GM08714 (cell line): Measurements from ENCODE around the gene MARK3.

Experiments used
- H3K4me3 ChIP-seq: fragments of 200-500 bp; sonication (Bioruptor generic); 2 replicates; pipeline ENCODE4 v1.5.1; 2014; ENCODE audit warnings: mild to moderate bottlenecking, low read length, inconsistent platforms
- ZNF274 ChIP-seq: IDR thresholded peaks from 2 replicates; pipeline ENCODE4 v1.6.1; 2012; ENCODE audit warnings: mild to moderate bottlenecking, low read depth, low read length

The MARK3 gene

DNA sequence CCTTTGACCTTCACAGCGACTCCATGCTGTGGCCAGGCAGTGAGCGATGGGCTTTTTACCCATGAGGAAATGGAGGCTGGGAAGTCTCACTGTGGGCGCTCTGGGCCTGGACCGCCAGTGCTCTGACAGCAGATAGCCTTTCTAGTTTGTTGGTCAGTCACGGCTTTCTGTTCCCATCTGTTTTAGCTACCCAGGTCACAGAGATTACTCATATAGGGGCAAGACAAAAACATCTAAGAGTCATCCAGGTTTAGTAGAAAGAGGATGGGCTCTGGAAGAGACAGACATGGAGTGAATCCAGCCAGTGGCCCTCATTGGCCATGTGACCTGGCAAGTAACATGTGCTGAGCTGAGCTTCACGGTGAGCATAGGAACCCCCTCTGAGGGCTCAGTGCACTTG, 68.6 kb downstream of the MARK3 start:
- no peak for TF ChIP-seq ZNF274
- no peak overlapping the region for H3K4me3 ChIP-seq

DNA sequence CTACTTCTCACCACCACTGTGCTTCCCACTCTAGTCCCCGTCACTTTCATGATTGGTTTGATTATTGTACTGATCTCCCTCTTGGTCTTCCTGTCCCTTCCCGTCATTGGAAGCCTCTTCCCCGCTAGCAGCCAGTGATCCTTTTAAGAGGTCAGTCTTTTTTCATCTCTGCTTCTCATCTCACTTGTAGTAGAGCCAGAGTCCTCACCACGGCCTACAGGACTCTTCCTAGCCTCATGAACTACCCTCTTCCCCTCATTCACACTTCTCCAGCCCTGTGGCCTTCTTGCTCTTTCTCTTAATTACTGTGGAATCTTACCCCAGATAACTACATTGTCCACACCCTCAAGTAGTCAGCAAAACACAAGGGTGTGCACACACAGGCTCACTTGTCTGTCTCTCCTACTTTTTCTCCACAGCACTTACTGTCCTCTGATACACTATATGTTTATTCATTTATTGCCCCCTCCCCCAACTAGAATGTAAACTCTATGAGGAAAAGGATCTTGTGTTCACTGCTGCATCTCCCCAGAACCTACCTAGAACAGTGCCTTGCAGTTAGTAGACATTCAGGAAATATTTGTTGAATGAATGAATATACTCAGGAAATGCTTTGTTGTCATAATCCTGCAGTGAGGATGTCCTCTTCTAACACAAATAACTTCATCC, 71.1 kb downstream of the MARK3 start:
- no peak for TF ChIP-seq ZNF274

DNA sequence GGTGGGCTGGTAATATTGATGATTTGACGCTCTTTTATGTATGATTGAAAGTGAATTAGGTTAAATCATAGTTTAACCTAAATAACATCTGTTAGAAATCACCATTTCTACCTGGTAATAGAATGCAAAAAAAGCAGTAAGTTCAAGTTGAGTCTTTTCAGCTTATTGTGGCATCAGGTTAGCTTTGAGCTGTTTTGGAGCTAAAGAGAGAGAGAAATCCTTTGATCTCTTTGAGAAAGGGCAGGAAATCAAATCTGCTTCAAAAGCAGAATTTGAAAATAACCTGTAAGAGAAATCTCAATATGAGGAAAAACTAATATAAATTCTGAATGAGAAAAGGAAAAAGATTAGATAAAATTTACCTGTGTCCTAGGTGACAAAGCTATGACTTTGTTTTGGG, 75.2 kb downstream of the MARK3 start:
- TF ChIP-seq ZNF274: no peak
- no peak overlapping the region for H3K4me3 ChIP-seq

More for the DNA sequence above, 71.1 kb downstream of the MARK3 start:
- no peak overlapping the region for H3K4me3 ChIP-seq

DNA sequence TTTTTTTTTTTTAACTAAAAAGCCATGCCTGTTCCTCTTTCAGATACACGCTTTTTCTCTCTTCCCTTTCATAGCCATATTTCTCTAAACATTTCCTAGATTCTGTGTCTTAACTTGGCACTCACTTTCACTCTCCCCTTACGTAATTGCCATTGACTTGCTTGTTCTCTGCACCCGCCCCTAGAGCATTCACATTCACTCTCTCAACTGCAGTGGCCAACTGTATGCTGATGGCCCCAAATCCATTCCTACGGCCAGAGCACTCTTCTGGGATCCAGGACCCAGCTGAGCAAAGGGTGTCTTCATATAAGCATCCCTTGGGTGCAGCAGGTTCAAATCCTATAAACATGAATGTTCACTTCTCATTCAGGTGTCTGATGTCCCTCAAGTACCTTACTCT, 77.9 kb downstream of the MARK3 start:
- H3K4me3 ChIP-seq: no peak overlapping the region
- no peak for TF ChIP-seq ZNF274

DNA sequence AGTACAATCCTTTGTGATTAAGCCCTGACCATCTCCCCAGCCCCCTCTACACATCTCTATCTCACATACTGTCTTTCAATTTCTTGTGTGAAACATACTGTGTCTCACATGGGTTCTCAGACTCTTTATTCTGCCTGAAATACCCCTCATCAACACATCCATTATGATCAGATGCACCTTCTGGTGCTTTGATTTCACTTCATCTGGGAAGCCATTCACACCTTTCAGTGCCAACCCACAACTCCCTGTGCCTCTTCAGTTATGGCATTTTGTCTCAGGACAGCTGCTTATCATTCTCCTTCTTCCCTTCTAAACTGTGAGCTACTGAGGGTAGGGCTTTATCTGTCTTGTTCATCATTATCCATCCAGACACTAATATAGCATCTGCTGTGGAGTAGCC, 78.6 kb downstream of the MARK3 start:
- no peak for TF ChIP-seq ZNF274
- H3K4me3 ChIP-seq: no peak overlapping the region

DNA sequence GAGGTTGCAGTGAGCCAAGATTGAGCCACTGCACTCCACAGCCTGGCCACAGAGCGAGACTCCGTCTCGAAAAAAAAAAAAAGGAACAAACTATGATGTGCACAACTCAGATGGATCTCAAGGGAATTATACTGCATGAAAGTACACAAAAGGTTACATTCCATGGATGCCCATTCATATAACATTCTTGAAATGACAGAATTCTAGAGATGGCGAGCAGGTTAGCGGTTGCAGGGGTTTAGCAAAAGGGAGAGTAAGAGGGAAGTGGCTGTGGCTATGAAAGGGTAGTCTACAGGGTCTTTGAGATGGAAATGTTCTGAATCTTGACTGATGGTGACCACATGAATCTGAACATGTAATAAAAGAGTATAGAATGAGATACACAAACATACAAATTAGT, 87.7 kb downstream of the MARK3 start:
- TF ChIP-seq ZNF274: no peak
- no peak overlapping the region for H3K4me3 ChIP-seq

DNA sequence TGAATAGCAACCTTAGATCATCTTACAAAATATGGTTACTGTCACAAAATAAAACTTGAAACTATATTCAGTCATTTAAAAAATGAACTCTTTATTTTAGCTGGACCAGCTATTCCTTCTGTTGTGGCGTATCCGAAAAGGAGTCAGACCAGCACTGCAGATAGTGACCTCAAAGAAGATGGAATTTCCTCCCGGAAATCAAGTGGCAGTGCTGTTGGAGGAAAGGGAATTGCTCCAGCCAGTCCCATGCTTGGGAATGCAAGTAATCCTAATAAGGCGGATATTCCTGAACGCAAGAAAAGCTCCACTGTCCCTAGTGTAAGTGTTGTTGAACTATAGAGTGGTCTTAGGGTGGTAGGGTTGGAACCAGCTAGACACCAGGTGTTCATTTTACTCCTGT, 89.7 kb downstream of the MARK3 start:
- no peak for TF ChIP-seq ZNF274
- no peak overlapping the region for H3K4me3 ChIP-seq

DNA sequence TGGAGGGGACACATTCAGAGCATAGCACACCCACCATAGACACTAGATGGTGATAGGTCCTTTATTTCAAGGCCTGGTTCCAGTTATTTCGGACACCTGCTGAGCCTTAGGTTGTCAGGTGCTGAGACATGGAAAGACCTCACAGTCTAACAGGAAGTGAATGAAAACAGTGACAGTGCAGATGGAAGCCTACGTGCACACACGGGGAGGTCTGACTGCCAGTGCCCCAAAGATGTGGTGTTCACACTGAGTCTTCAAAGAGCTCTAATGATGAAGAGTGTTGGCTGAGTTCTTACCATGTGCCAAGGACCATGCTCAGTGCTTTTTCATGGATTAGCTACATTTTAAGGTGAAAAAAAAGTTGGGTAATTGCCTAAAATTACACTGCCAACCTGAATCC, 90.8 kb downstream of the MARK3 start:
- TF ChIP-seq ZNF274: no peak
- H3K4me3 ChIP-seq: no peak overlapping the region

DNA sequence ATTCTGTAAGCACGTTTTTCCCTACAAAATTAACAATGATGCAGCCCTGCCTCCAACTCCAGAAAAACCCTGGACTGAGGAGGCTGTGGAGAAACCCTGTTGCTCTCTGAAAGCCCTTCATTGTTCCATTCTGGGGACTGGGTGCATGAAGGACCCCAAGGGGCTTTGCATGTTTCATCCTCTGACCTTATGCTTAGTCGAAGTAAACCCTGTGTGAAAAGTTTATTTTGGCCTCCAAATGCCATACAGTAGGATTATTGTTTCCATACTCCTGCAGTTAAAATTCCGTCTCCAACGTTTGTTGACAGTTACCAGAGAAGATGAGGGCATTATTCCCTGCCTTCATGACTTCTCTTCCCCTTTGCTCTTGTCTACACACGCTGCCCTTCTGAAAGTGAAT, 91.4 kb downstream of the MARK3 start:
- TF ChIP-seq ZNF274: no peak
- H3K4me3 ChIP-seq: no peak overlapping the region

DNA sequence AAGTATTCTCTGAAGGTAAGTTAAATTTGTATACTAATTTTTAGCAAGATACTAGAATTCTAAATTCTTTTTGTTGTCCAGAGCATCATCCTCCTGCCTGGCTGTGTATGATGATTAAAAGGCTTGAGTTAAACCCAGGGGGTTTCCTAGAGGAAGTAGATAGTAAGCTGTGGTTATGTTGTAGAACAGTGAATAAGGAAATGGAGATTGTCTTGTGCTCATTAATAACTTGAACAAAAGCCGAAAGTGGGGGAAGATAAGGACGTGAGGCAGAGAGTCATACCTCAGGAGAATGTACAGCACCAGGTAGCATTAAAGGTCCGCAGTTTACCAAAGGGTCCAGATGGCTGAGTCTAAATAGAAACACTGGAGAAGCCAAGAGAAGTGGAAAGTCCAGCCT, 95.4 kb downstream of the MARK3 start:
- no peak overlapping the region for H3K4me3 ChIP-seq
- TF ChIP-seq ZNF274: no peak

DNA sequence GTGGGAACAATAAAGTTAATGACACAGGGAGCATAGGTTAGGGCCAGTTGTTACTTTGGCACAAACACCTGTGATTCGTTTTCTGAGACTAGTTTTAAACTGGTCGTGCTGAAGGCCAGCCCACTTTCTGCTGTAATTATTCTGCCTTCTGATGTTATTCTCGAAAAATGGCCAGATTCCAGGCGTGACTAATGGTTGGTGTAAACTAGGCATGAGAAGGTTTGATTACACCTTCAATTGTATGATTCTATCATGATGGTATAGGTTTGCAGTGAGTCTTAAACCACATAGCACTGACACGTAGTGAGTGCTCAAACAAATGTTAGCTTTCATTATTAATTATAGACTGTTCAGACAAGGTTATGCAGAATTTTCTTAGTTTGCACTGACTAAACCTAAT, 98.4 kb downstream of the MARK3 start:
- no peak overlapping the region for H3K4me3 ChIP-seq
- no peak for TF ChIP-seq ZNF274

DNA sequence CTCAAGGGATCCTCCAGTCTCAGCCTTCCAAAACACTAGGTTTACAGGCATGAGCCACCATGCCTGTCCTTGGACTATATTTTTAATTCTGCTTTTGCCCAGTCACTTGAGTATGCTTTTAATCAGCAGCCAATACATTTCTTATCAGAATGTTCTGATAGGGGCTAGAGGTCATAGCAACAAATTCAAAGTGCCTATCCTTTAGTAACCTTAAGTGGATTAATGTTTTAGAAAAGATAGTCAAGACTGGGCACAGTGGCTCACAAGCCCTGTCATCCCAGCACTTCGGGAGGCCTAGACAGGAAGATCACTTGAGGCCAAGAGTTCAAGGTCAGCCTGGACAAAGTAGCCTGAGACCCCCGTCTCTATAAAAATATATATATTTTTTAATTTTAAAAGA, 100.3 kb downstream of the MARK3 start:
- no peak overlapping the region for H3K4me3 ChIP-seq
- TF ChIP-seq ZNF274: no peak

DNA sequence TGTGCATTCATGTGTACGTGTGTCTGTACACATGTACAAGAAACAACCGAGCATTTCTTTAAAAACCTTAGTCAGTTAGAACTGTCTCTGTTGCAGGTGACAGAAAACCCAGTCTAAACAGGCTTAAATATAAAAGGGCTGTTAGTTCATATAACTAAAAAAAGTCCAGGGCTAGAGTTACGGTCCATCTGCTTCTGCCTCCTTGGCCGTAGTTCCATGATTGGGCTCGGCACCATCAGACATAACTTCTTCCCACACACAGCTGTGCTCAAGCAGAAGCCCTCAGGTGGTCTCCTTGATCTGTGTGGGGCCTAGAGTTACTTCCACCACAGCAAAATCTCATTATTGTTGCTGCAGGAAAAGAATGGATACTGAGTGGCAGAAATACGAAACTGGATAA, 102.9 kb downstream of the MARK3 start:
- TF ChIP-seq ZNF274: no peak
- H3K4me3 ChIP-seq: no peak overlapping the region

DNA sequence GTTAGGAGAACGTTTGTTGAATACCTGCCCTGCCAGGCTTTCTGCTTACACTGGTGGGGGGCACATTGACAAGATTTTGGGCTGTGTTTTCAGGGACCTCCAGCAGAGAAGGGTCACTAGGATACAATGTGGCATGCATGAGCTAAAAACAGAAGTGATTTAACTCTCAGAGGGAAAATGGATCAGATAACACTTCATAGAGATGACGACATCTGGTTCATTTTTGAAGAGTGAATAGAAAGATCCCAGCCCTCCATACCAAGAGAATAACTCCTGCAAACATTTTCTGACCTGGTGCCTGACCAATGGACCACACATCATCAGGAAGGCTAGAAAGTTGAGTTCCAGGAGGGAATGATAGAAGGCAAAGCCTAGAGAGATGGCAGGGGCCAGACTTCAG, 103.7 kb downstream of the MARK3 start:
- H3K4me3 ChIP-seq: no peak overlapping the region
- no peak for TF ChIP-seq ZNF274

DNA sequence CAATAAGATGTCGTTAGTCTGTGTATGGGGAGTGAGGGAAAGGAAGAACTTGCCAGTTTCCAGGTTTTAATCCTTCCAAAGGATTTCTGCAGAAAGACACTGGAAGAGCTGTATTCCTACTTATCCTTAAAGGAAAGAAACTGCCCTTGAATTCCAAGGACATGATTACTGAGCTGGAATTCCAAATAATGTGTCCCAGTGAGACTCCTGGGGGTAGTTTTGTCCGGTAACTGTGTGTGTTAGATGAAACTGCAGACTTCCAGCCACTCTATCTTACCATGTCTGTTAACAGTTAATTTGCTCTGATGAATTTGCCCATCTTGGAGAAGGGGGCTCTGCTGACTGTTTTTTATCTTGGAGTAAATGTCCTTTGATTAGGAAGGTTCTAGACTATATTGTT, 104.4 kb downstream of the MARK3 start:
- no peak overlapping the region for H3K4me3 ChIP-seq
- no peak for TF ChIP-seq ZNF274

DNA sequence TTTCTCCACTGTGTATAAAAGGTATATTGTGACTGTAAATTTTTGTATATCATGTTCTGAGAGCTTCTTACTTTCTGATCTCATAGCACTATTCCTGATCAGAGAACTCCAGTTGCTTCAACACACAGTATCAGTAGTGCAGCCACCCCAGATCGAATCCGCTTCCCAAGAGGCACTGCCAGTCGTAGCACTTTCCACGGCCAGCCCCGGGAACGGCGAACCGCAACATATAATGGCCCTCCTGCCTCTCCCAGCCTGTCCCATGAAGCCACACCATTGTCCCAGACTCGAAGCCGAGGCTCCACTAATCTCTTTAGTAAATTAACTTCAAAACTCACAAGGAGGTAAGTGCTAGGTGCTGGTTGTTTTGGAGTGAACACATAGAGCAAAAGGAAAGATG, 106.5 kb downstream of the MARK3 start:
- no peak overlapping the region for H3K4me3 ChIP-seq
- TF ChIP-seq ZNF274: no peak
